Stimulated activated CD8-positive, alpha-beta memory T cell treated with anti-CD3 and anti-CD28 coated beads, Interleukin-15, amount 100 ng/mL, for 4 hours (primary cell): Measurements from ENCODE around the gene CFAP45.
A peak's percentile ranks its signal among the peaks of the same experiment; 100 is the strongest.
"Not testable (repeated sequence)": the region's sequence is repeated elsewhere in the genome, so short reads cannot be mapped to it uniquely, and the experiment has no call there.

Experiments used
- DNase-seq, 2 donors: peaks; one replicate each; pipeline ENCODE4 v3.0.0-alpha.2; 2020; ENCODE audit warnings: low read depth in 2 of 2

Gene CFAP45

GRCh38 chr1:159904036-159904435 is 4.1 kb upstream of the CFAP45 start:
- DNase-seq: not testable (repeated sequence)

GRCh38 chr1:159902541-159902940 is 2.6 kb upstream of the CFAP45 start:
- no peak for DNase-seq

- DNase-seq: no peak
Measured at GRCh38 chr1:159900755-159901360, 893 bp upstream of the CFAP45 start.

- not testable (repeated sequence) for DNase-seq
Measured at GRCh38 chr1:159899634-159900033, 331 bp downstream of the CFAP45 start.

GRCh38 chr1:159898527-159898926 is 1.4 kb downstream of the CFAP45 start:
- DNase-seq: no peak

- DNase-seq: no peak
Measured at GRCh38 chr1:159897962-159898361, 2.0 kb downstream of the CFAP45 start.

GRCh38 chr1:159896546-159896930 is 3.4 kb downstream of the CFAP45 start:
- DNase-seq: no peak

GRCh38 chr1:159895836-159896545 is 4.0 kb downstream of the CFAP45 start:
- no peak for DNase-seq

GRCh38 chr1:159895286-159895685 is 4.7 kb downstream of the CFAP45 start:
- DNase-seq: no peak

- no peak for DNase-seq
Measured at GRCh38 chr1:159892944-159893343, 7.0 kb downstream of the CFAP45 start.

GRCh38 chr1:159891275-159892157 is 8.4 kb downstream of the CFAP45 start:
- peak; percentile 36 to 54 for DNase-seq

- DNase-seq: no peak
Measured at GRCh38 chr1:159890390-159890789, 9.6 kb downstream of the CFAP45 start.

- no peak for DNase-seq
Measured at GRCh38 chr1:159889821-159890252, 10.1 kb downstream of the CFAP45 start.

GRCh38 chr1:159889202-159889601 is 10.8 kb downstream of the CFAP45 start:
- DNase-seq: no peak

GRCh38 chr1:159884296-159884695 is 15.7 kb downstream of the CFAP45 start:
- DNase-seq: no peak

GRCh38 chr1:159883134-159883533 is 16.8 kb downstream of the CFAP45 start:
- DNase-seq: no peak

- DNase-seq: no peak
Measured at GRCh38 chr1:159882527-159882862, 17.5 kb downstream of the CFAP45 start.

GRCh38 chr1:159881622-159882526 is 18.1 kb downstream of the CFAP45 start:
- no peak for DNase-seq

GRCh38 chr1:159880430-159880829 is 19.5 kb downstream of the CFAP45 start:
- DNase-seq: no peak

- DNase-seq: no peak
Measured at GRCh38 chr1:159879977-159880376, 20.0 kb downstream of the CFAP45 start.

- no peak for DNase-seq
Measured at GRCh38 chr1:159879136-159879535, 20.8 kb downstream of the CFAP45 start.
